Esophagus (tissue), 2 donors: Measurements from ENCODE around the gene FAM228B. TPM values are rescaled to one million over a fixed set of nuclear protein-coding genes. Genes with fewer than 3 reads are reported as not detected.
"Not testable (repeated sequence)": the region's sequence is repeated elsewhere in the genome, so short reads cannot be mapped to it uniquely, and the experiment has no call there.

Source experiments
- H3K27ac ChIP-seq, 2 donors: one replicate each; pipeline ENCODE4 v1.5.1; 2013; ENCODE audit warnings: low read depth in 2 of 2, mild to moderate bottlenecking in 2 of 2, inconsistent platforms in 1 of 2, low read length in 1 of 2, moderate library complexity in 1 of 2
- H3K27me3 ChIP-seq, 2 donors: one replicate each; pipeline ENCODE4 v1.6.1; 2013; ENCODE audit warnings: low read length in 2 of 2, control low read depth in 1 of 2, mild to moderate bottlenecking in 1 of 2; ENCODE audit not compliant: insufficient read depth in 2 of 2, control insufficient read depth in 1 of 2
- H3K36me3 ChIP-seq, 2 donors: one replicate each; pipeline ENCODE4 v1.6.1; 2013; ENCODE audit warnings: low read length in 1 of 2; ENCODE audit not compliant: control insufficient read depth in 2 of 2, insufficient read depth in 2 of 2
- H3K4me1 ChIP-seq, 2 donors: one replicate each; pipeline ENCODE4 v1.6.1; 2013; ENCODE audit warnings: low read length in 1 of 2; ENCODE audit not compliant: control insufficient read depth in 2 of 2, insufficient read depth in 2 of 2
- H3K4me3 ChIP-seq, 2 donors: one replicate each; pipeline ENCODE4 v1.5.1; 2013; ENCODE audit warnings: low read length in 2 of 2, mild to moderate bottlenecking in 2 of 2, low read depth in 1 of 2, moderate library complexity in 1 of 2
- H3K9me3 ChIP-seq, 2 donors: one replicate each; pipeline ENCODE4 v1.6.1; 2013; ENCODE audit warnings: mild to moderate bottlenecking in 2 of 2, low read depth in 1 of 2, low read length in 1 of 2, moderate library complexity in 1 of 2; ENCODE audit not compliant: control insufficient read depth in 2 of 2, insufficient read depth in 1 of 2
- WGBS, 2 donors: extraction: QIAGEN DNeasy Blood & Tissue Kit; methylation state at CpG; one replicate each; pipeline ENCODE4 v1.1.7; 2013; 5-methylcytosine and 5-hydroxymethylcytosine counted together
- polyA plus RNA-seq, 2 donors: library from polyadenylated mRNA; stranded (reverse); fragments of 200-250 nt; gene quantifications; one replicate each; pipeline ENCODE4 v1.2.3, GENCODE V29; 2013
- donor health status: healthy with polysubstance abuse.
- donor health status: Bipolar disorder and iron deficiency.

FAM228B gene
- polyA plus RNA-seq, 2 donors = 4.8 to 9.0 TPM

- 87 to 89% methylated on average over 10 of the region's 10 CpGs for WGBS, 2 donors
- H3K4me1 ChIP-seq = peaks cover 0 to 2% of the 10 kb centered on the region in 2 donors
- H3K27ac ChIP-seq = no peak overlapping the region
- no peaks in the 10 kb centered on the region for H3K9me3 ChIP-seq
- H3K4me3 ChIP-seq = no peak overlapping the region
- no peaks in the 10 kb centered on the region for H3K27me3 ChIP-seq
- H3K36me3 ChIP-seq = no peaks in the 10 kb centered on the region
Observed at GRCh38 chr2:24189551-24189950, 66.3 kb downstream of the FAM228B start.

DNA sequence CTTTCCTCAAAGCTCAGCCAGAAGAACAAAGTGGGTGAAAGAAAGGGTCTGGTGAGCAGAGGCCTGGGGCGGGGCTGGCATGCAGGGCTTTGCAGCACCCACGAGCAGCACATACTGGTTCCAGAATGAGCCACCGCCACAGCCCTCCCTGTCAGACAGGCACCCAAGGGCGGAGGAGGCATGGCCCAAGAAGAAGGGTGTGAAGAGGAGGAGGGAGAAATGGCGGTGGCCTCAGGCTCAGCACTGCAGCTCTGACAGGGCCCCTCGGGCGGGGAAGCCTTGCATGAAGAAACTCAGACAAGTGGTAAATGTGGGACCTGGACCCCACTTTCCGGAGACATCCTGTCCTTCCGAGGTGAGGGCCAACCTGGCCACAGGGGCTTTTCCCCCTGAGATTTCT, 67.2 kb downstream of the FAM228B start:
- Histone ChIP-seq H3K9me3 (no peaks in the 10 kb centered on the region), H3K27ac (no peak overlapping the region), H3K4me1 (peaks cover 0 to 2% of the 10 kb centered on the region in 2 donors), H3K4me3 (no peak overlapping the region), H3K36me3 (no peaks in the 10 kb centered on the region), H3K27me3 (no peaks in the 10 kb centered on the region)
- 81 to 82% methylated on average over 9 of the region's 9 CpGs for WGBS, 2 donors

- no peaks in the 10 kb centered on the region for H3K36me3 ChIP-seq
- no peaks in the 10 kb centered on the region for H3K27me3 ChIP-seq
- peaks cover 0 to 2% of the 10 kb centered on the region in 2 donors for H3K4me1 ChIP-seq
- 90% methylated on average over 9 of the region's 9 CpGs for WGBS, 2 donors
- no peak overlapping the region for H3K27ac ChIP-seq
- no peaks in the 10 kb centered on the region for H3K9me3 ChIP-seq
- H3K4me3 ChIP-seq = no peak overlapping the region
Observed at GRCh38 chr2:24191156-24191555, 67.9 kb downstream of the FAM228B start.

DNA sequence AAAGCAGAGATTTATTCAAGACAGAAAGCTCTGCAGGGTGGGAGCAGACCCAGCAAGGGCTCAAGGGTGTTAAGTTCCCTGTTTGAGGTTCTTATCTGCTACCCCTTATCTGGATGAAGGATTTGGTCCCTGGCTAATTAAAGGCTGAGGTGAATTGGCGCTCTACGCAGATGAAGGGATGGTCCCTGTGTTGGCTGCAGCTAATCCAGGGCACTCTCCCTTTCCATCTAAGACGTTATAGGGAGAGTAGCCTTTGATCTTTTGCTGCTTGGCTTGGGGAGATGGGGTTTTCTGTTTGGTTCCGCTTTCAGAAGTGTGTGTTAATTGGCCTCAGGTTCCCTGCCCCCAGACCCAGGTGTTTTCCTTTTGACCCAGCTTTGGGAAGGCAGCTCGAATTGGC, 68.6 kb downstream of the FAM228B start:
- H3K9me3 ChIP-seq = no peaks in the 10 kb centered on the region

DNA sequence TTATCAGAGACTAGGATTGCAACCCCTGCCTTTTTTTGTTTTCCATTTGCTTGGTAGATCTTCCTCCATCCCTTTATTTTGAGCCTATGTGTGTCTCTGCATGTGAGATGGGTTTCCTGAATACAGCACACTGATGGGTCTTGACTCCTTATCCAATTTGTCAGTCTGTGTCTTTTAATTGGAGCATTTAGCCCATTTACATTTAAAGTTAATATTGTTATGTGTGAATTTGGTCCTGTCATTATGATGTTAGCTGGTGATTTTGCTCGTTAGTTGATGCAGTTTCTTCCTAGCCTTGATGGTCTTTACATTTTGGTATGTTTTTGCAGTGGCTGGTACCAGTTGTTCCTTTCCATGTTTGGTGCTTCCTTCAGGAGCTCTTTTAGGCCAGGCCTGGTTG, 73.9 kb downstream of the FAM228B start:
- H3K27me3 ChIP-seq, H3K4me3 ChIP-seq, H3K9me3 ChIP-seq, H3K36me3 ChIP-seq, H3K27ac ChIP-seq, H3K4me1 ChIP-seq: not testable (repeated sequence)
- 88 to 100% methylated on average over 1 of the region's 1 CpG for WGBS, 2 donors

More for the DNA sequence above, 68.6 kb downstream of the FAM228B start:
- WGBS, 2 donors = 57 to 67% methylated on average over 5 of the region's 5 CpGs
- Histone ChIP-seq H3K4me3 (no peak overlapping the region), H3K27ac (no peak overlapping the region), H3K4me1 (peaks cover 0 to 2% of the 10 kb centered on the region in 2 donors), H3K27me3 (no peaks in the 10 kb centered on the region), H3K36me3 (no peaks in the 10 kb centered on the region)

- Histone ChIP-seq H3K36me3 (peaks cover 10 to 17% of the 10 kb centered on the region in 2 donors), H3K9me3 (no peaks in the 10 kb centered on the region), H3K4me1 (no peaks in the 10 kb centered on the region), H3K27ac (no peak overlapping the region), H3K4me3 (no peak overlapping the region), H3K27me3 (no peaks in the 10 kb centered on the region)
- 89 to 90% methylated on average over 12 of the region's 12 CpGs for whole genome bisulfite sequencing, 2 donors
Observed at GRCh38 chr2:24199968-24200590, 76.8 kb downstream of the FAM228B start.

- 96 to 100% methylated on average over 3 of the region's 3 CpGs for WGBS, 2 donors
- H3K36me3 ChIP-seq = peaks cover 10 to 17% of the 10 kb centered on the region in 2 donors
Observed at GRCh38 chr2:24200799-24201198, 77.5 kb downstream of the FAM228B start.

GRCh38 chr2:24203029-24203786, 79.9 kb downstream of the FAM228B start:
- WGBS, 2 donors = 83 to 86% methylated on average over 19 of the region's 19 CpGs
- peaks cover 25 to 34% of the 10 kb centered on the region in 2 donors for H3K36me3 ChIP-seq

More at GRCh38 chr2:24200799-24201198, 77.5 kb downstream of the FAM228B start:
- Histone ChIP-seq H3K4me3 (no peak overlapping the region), H3K27me3 (no peaks in the 10 kb centered on the region), H3K9me3 (no peaks in the 10 kb centered on the region), H3K27ac (no peak overlapping the region), H3K4me1 (no peaks in the 10 kb centered on the region)

DNA sequence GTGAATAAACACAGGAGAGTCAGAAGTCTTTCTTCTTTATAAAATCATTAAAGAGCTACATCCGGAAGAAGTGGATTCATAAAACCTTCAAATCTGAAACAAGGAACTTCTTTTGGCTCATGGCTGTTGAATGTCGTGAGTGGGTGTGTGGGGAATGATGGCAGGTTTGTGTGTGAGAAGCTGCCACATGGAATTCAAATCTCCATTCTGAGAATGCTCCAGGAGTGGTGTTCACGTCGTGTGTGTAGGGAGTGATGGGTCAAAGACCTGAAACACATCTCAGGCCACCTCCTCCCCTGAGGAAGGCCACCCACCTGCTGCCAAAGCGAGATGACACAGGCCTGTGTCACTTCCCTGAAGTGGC, 80.5 kb downstream of the FAM228B start:
- Histone ChIP-seq H3K36me3 (peaks cover 30 to 39% of the 10 kb centered on the region in 2 donors), H3K9me3 (no peaks in the 10 kb centered on the region), H3K27me3 (no peaks in the 10 kb centered on the region), H3K27ac (no peak overlapping the region), H3K4me1 (no peaks in the 10 kb centered on the region), H3K4me3 (no peak overlapping the region)
- 82 to 86% methylated on average over 5 of the region's 5 CpGs for WGBS, 2 donors

More at GRCh38 chr2:24203029-24203786, 79.9 kb downstream of the FAM228B start:
- H3K4me3 ChIP-seq = no peak overlapping the region
- no peaks in the 10 kb centered on the region for H3K27me3 ChIP-seq
- no peak overlapping the region for H3K27ac ChIP-seq
- H3K9me3 ChIP-seq = no peaks in the 10 kb centered on the region
- no peaks in the 10 kb centered on the region for H3K4me1 ChIP-seq

- Histone ChIP-seq H3K27me3 (no peaks in the 10 kb centered on the region), H3K4me1 (no peaks in the 10 kb centered on the region), H3K27ac (no peak overlapping the region), H3K9me3 (no peaks in the 10 kb centered on the region), H3K4me3 (no peak overlapping the region), H3K36me3 (peaks cover 36 to 46% of the 10 kb centered on the region in 2 donors)
- WGBS, 2 donors = 96 to 97% methylated on average over 12 of the region's 12 CpGs
Observed at GRCh38 chr2:24204505-24204904, 81.2 kb downstream of the FAM228B start.
